HG03175 (cell line): Measurements from ENCODE around the gene TRAPPC11.
"Not testable (repeated sequence)": the region's sequence is repeated elsewhere in the genome, so short reads cannot be mapped to it uniquely, and the experiment has no call there.

Experiments used
- ATAC-seq: cut with Tn5 transposase; IDR thresholded peaks from one replicate; pipeline ENCODE4 v1.9.1; 2021; ENCODE audit warnings: mild to moderate bottlenecking, moderate library complexity; ENCODE audit not compliant: unreplicated experiment

Gene TRAPPC11

GRCh38 chr4:183659029-183659871 lies at the start of gene TRAPPC11, which contains the start of gene RWDD4:
TSS of gene TRAPPC11 (plus strand) at chr4:183659293. CDS start at chr4:183663868, 4,575 bp downstream.
TSS of gene RWDD4 (minus strand) at chr4:183659185. CDS start at chr4:183658952, 233 bp downstream.
- ATAC-seq = peak; percentile 98

DNA sequence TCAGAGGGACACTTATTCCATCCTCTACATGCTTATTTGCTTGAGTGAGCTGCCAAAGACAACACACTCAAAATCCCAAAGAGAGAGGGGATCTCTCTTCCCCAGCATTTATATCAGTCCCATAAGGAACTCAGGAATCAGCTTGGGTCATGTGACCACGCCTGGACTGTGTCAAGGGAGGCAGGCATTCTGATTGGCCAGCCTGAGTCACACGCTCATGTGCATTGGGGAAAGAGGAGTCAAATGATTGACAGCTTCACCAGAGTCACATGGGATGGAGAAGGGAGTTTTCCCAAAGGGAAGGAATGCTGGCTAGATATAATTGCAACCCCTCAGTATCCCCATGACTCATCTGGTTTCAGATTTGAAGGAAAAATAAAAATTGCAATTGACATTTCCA lies 49.1 kb upstream of the TRAPPC11 start:
- ATAC-seq = no peak

DNA sequence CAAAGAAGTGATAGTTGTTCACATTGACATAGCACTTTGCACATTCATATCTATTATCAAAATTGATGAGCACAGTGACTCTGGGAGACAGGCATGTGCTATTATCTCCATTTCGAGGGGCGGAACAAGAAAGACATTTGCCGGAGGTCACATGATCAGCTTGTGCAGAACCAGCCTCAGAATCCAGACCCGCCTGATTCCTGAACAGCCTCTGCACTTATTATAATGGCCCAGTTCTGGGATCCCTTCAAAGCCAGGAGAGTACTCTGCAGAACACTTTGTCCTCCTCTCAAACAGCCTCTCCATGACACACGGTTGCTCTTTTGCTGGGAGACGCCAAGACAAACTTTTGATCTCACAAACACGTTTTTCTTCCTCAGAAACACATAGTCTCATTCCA lies 48.5 kb upstream of the TRAPPC11 start:
- ATAC-seq = no peak

DNA sequence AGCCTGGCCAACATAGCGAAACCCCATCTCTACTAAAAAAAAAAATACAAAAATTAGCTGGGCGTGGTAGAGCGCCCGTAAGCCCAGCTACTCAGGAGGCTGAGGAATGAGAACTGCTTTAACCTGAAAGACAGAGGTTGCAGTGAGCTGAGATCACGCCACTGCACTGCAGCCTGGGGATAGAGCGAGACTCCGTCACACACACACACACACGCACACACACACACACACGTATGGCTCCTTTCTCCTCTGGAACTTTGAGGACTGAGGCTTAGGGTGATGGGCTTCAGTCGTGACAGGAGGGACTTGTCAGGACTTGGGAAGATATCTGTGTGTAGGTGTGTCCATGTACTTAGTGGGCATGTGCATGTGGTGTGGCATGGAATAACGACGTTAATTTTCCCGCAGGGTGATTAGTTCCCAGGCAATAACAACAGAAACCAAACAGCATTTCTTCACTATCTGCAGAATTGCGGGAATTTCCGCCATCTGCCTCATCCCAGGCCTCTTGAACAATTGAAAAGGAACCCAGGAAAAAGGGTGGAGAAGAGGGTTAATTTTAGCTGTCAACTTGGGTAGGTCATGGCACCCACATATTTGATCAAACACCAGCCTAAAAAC lies 47.8 kb upstream of the TRAPPC11 start:
- no peak for ATAC-seq

- ATAC-seq = no peak
Measured at GRCh38 chr4:183612329-183613250, 46.5 kb upstream of the TRAPPC11 start.

GRCh38 chr4:183617075-183617474 lies 42.0 kb upstream of the TRAPPC11 start:
- no peak for ATAC-seq

- no peak for ATAC-seq
Measured at GRCh38 chr4:183618681-183619080, 40.4 kb upstream of the TRAPPC11 start.

GRCh38 chr4:183620421-183620820 lies 38.7 kb upstream of the TRAPPC11 start:
- ATAC-seq = no peak

DNA sequence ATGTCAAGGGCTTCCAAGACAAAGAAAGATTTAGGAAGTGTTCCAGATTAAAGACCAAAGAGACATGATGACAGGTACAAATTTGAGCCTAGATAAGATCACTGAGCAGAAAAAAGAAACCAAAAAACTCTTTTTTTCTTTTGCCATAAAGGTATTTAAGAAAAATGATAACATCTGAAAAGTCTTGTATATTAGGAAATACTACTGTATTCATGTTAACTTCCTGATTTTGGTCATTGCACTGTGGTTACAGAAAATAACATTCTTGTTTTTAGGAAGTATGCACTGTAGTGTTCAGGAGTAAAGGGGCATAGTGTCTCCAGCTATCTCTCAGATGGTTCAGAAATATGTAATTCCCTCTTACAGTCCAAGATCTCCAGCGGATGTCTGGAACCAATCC lies 37.2 kb upstream of the TRAPPC11 start:
- ATAC-seq = no peak

DNA sequence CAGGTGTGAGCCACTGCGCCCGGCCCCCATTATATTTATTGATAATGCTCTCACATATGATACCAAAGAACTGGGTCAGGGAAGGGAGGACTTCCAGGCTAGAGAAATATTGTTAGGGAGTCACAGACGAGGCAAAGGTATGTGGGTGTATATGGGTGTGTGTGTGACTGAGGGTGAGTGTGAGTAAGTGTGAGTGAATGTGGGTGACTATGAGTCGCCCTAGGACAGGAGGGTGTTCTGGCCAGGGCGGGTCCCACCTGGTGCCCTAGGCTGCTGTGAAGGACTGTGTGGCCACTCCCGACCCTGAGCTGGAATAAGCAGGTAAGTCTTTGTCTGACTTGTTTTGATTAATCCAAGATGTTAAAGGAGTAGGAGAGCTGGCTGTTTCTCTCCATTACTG lies 34.5 kb upstream of the TRAPPC11 start:
- no peak for ATAC-seq

DNA sequence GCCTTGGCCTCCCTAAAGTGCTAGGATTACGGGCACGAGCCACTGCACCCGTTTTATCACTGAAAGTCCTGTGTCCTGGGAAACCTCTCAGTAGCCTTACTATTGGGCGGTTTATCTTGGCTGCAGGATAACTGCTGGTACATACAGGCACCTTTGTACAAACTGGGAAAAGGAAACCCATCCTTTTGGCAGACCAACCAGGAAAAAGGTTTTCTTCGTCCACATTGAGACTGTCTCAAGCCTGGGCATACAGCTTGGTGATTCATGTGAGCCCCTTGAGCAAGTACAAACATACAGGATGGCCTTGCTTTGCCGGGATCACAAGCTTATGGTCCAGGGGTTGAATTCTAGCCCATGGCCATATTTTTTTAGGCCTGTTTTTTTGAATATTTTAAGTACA lies 32.9 kb upstream of the TRAPPC11 start:
- ATAC-seq = no peak

DNA sequence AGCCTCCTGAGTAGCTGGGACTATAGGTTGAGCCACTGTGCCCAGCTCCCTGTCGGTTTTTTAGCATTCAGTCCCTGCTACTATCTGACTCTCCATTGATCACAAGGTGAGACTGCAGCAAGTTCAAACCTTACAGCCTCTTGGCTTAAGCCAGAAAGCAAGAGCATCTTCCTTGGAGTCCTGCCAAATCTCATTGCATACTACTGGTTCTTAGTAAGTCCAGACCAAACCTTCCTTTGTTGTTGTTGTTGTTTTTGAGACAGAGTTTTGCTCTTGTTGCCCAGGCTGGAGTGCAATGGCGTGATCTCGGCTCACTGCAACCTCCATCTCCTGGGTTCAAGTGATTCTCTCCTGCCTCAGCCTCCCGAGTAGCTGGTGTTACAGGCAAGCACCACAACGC lies 31.8 kb upstream of the TRAPPC11 start:
- not testable (repeated sequence) for ATAC-seq

DNA sequence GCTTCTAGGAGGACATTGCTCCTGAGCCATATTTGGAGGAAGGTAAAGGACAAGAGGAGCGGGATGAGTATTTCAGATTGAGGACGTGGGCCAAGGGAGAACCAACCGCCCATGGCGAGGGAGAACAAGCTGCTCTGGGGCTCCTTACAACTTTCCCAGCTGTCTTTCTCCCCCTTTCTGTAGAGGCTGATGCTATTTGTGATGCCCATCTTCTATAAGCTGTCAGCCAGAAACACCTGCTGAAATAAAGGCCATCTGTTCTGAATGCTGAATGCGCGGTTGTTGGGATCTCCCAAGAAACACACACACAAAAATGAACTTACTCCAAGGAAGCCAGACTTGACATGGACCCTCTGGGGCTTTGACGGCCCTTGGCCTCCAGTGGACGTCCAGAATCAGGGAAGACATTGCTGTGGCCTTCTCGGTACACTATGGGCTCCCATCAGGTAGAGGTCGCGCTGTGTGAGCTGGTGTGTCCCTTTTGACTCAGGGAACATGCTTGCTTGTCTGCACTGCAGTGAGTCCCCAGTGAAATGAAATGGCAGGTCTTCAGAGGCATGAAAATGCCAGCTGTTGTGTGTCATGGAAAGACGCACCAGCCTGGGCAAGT lies 31.0 kb upstream of the TRAPPC11 start:
- ATAC-seq = no peak

DNA sequence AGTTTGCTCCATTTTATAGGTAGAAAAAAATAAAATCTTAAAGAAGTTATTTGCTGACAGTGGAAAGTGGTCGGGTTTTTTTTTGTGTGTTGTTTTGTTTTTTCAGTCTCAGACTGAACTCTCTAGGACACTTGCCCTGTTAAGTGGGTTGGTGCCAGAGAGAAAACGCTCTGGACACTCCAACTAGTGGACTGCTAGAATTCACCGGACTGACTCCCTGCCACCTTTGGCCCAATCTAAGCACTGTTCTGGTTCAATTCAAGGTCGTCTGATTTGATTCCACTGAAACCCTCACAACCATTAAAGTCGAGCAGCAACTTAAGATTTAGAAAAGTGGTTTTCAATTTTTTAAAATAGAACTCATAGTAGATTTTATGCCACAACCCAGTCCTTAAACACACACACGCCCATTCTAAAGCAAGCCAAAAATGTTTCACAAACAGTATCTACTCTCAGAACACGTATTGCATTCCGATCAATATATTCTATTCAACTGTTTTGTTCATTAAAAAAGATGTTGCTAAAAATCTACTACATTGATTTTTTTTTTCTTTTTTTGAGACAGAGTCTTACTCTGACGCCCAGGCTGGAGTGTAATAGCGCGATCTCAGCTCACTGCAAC lies 27.4 kb upstream of the TRAPPC11 start:
- no peak for ATAC-seq

- ATAC-seq = no peak
Measured at GRCh38 chr4:183632689-183633088, 26.4 kb upstream of the TRAPPC11 start.

GRCh38 chr4:183633476-183634400 lies 25.4 kb upstream of the TRAPPC11 start:
- no peak for ATAC-seq

GRCh38 chr4:183635321-183635720 lies 23.8 kb upstream of the TRAPPC11 start:
- no peak for ATAC-seq

DNA sequence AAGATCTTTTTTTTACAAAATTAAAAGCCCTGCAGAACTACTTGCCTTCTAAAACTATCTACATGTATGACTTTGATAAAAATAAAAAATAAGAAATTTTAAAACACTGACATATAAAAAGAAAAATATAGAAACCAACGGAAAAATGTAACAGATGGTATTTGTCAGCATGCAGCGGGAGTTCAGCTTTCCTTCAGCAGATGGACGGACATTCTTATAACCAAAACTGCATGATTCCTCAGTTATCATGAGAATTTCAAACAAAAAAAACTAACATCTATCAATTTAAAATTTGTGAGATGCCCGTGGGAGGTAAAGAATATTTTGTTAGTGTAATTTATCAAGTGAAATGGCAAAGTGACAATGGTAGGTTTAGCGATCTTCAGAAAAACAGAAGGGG lies 23.4 kb upstream of the TRAPPC11 start:
- ATAC-seq = no peak

GRCh38 chr4:183636503-183636902 lies 22.6 kb upstream of the TRAPPC11 start:
- no peak for ATAC-seq
